IPS-NIHi7 (cell line): ENCODE measurements around the gene WNT3.
A peak's percentile ranks its signal among the peaks of the same experiment; 100 is the strongest.
"Not testable (repeated sequence)": the region's sequence is repeated elsewhere in the genome, so short reads cannot be mapped to it uniquely, and the experiment has no call there.

Source experiments
- DNase-seq: peaks from one replicate; pipeline ENCODE4 v3.0.0; 2012; ENCODE audit warnings: mixed read lengths; ENCODE audit errors: extremely low spot score

WNT3 gene

DNA sequence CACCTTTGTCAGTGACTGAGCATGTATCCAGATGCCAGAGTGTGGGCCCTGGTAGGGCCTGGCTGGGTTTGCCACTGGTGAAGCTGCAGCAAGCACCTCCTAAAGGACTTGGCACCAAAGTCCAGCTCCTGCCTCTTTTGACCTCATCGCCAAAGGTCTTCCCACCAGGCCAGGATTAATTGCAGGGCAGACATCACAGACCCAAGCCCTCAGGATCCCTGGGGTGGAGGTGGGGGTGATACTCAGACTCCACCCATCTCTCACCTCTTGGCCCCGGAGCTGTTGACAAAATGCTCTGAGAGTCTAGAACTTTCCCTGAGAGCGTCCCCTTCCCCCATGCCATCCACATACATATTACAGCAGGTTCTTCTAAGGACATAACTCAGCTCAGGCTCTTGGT lies 4.6 kb downstream of the WNT3 start:
- DNase-seq, result no peak

DNA sequence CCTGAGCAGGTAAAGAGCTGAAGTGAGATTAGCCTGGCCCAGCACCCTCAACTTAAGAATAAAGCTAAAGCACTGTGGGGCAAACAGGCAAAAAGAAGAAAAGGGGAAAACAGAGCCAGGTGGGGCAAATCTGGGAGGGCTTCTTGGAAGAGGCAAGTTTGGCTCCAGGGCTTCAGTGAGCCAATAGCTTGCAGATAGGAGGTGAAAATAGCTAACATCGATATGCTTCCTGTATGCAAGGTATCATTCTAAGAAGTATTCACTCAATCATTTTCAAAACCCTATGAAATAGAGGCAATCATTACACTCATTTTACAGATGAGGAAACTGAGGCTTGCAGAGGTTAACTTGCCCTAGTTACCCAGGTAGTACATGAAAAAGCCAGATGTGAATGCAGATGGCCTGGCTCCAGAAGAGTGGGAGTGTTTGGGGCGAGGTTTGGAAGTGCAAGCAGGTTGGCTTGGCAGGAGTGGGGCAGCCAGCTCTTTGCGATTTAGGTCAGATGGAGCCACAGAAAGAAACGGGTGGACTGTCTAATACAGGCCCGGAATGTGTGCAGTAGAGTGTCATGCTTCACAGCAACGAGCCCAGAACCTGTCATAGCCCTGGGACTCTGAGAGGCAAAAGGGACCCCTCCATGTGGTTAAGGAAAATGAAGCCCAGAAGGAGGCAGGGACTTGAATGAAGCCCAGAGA lies 5.7 kb downstream of the WNT3 start:
- no peak for DNase-seq

DNA sequence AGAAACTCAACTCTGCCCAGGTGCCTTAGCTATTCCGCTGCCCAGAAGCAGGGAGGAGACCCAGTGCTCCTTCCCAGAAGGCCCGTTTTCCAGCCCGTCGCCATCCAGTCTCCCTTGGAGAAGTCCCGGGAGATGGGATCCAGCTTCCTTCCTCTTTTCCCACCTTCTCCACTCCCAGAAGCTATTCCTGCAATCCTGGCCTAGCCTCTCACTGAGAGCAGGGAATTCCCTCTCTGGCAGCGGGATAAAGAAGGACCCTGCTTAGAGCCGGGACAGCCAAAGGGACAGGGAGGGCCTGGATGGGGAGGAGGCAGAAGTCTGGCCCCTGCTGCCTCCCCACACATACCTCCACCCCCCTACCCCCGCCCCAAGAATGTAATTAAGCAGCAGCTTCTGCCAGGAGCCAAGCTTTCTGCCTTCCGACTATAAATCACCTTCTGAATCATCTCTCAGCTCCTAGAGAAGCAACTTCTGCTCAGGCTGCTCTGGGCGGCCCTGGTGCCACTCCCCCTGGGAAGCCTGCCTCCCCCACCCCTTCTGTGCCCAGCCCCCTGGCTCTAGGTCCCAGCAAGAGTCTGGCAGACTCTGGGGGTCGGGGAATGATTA lies 6.4 kb downstream of the WNT3 start:
- no peak for DNase-seq

DNA sequence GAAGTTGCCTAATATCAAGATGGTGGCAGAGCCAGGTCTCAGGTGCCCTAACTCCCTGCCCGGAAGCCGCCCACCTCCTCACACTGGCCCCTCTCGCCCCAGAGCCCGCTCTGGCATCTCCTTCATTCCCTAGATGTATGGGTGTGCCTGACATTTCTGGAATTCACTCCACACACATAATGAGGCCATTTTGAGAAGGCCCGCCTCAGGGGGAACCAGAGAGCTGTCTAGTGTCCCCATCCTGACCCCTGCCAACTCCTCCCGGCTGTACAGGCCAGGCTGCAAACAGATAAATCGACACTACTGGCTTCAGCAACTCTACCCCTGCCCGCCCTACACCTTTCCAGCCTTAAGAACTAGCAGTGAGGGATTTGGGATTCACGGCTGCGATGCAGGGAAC lies 7.7 kb downstream of the WNT3 start:
- no peak for DNase-seq

DNA sequence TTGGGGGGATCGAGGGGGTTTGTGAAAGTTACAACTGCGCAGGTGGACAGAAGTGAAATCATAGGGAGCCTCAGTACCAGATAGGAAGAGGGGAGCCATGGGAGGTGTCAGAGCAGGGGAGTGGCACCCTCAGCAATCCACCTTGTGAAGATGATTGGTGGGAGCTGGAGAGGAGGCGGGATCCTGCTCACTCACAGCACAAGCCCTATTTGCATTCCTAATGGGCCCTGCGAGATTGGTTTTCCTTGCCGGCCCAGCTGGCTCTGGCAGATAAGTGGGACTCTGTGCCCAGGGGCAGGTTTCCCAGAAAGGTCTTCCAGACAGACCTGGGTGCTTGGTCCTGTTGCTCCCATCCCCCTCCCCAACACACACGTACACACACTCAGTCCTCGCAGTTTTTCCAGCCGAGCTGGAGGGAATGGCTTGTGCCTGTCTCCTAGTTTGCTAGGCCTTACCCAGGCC lies 9.4 kb downstream of the WNT3 start:
- DNase-seq, result peak; percentile 79

DNA sequence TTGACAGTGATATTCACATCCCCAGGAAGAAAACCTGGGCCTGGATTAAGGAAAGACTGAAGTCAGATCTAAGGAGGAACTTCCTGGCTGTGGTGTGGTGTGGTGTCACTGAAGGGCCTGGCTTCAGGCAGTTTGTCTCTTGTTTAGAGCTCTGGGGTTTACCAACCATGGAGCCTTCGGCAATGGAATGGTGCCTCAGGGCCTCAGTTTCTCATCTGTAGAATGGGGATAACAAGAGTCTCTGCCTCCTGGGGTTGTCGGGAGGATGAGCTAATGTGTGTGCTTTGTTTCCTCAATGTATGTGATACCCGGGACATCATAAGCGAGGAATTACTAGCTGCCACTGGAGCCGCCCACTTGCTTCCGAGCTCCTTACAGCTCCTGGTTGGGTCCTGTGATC lies 12.7 kb downstream of the WNT3 start:
- DNase-seq, result no peak

DNA sequence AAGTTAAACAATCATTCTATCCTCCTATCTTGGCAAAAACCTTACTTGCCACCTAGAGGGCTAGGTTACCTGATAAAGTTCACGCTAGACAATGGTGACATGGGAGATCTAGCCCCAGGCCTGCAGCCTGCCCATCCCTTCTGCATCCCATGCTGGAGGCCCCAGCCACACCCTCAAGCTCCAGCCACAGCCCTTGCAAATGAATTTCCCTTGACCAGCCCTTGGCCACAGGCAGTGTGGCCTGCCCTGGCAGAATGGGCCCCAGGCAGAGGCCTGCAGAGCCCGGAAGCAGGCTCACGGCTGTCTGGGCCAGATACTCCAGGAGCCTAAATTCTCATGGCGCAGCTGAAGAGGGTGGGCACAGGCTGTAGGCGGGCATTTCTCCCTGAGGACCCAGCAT lies 14.9 kb downstream of the WNT3 start:
- no peak for DNase-seq

DNA sequence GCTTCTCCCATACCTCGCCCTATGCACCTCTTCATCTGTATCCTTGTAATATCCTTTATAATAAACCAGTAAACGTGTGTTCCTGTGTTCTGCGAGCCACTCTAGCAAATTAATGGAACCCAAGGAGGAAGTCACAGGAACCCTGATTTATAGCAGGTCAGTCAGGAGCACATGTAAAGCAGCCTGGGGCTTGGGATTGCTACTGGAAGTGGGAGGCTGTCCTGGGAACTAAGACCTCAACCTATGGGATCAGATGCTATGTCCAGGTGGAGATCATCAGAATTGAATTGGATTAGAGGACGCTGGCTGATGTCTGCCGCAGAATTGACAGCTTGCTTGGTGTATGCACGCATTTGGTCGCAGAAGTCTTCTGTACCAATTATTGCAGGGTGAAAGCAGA lies 15.7 kb downstream of the WNT3 start:
- DNase-seq, result no peak

DNA sequence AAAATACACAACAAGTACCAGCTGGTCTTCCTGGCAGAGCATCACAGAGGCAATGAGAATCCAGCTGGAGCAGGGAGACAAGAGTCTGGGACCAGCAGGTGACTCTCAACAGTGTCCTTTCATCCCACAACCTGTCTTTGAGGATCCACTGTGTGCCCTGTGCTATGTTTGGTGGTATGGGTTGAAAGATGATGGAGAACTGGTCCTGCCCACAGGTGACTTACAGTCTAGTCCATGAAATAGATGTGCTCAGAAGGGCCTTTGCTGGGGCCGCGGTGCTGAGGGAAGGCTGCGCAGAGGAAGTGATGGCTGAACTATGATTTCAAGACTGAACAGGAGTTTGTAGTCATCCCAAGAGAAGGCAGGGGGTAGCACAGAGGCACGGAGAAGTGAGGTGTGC lies 17.9 kb downstream of the WNT3 start:
- DNase-seq, result no peak

DNA sequence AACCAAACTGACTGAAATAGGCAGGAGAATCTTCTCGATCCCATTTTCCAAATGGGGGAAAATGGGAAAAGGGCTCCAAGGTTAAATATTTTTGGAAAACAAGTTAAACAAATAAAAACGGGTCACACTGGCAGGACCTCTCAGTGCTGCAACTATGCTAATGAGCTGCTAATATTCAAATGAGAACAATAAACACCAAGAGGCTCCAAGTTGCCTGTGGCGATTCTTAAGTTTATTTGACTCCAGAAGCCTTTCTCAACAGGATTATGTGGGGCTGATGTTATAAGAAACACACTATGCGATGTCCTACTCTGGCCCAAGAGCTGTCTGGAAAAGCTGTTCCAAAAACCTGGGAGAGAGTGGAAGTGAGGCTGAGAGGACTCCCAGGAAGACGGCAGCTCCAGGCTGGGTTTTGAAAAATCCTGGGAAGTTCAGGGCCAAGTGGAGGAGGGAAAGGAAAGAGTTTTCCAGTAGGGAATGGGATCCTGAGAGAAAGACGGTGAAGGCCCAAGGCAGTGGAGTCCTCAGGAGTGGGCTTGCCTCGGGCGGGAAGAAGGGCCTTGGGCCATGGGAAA lies 21.4 kb downstream of the WNT3 start:
- no peak for DNase-seq

DNA sequence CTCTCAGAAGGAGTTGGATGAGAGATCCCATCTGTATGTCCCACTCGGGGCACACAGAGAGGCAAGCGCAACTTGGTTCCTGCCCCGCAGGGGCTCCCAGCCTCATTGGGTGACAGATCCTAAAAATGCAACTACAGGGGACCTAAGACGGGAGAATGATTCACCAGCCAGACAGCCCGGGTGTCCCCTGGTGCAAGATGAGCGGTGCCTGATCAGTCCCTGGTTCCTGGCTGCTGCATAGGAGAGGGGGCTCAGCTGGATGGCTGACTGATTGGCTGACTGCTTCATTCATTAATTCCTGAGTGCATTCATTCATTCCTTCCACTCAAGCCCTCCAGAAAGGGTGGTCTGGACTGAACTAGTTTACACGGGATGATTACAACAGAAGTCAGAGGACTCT lies 22.0 kb downstream of the WNT3 start:
- no peak for DNase-seq

DNA sequence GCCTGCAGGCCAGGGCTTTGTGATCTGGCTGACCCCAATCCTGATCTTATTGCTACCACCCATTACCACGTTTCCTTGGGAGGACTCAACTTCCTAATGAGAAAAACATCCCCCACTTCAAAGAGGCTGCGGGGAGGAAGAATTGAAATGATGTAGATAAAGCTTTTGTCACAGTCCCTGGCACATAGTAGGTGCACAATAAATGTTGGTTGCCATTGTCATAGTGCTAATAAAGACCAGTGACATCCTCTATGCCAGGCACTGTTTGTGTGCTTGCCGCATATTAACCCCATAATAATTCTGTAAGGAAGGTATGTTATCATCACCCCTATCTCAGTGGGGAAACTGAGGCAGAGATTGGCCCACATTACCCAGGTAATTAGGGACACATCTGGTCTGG lies 22.4 kb downstream of the WNT3 start:
- no peak for DNase-seq

DNA sequence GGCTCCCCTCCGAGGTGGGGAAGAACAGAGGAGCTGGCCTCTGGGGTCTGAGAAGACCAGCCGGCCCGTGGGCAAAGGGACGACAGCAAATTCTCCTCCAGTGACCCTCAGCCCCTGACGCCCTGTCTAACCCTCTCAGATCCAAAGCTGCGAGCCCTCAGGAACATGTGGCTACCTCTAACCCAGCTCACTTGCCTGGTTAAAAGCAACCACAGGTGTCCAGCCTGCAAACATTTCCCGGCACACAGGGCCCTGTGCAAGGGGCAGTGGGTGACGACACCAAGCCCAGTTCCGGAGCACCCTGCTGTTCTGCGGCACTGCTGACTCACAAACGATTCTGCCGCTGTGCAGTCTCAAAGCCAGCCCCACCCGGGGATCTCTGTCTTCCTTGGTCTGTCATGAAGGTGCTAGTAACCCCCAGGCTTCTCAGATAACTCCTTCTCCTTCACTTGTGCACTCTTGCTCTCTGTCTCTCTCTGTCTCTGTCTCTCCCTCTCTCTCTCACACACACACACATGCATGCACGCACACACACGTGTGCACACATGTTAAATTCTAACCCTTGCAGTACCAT lies 23.0 kb downstream of the WNT3 start:
- DNase-seq, result no peak

DNA sequence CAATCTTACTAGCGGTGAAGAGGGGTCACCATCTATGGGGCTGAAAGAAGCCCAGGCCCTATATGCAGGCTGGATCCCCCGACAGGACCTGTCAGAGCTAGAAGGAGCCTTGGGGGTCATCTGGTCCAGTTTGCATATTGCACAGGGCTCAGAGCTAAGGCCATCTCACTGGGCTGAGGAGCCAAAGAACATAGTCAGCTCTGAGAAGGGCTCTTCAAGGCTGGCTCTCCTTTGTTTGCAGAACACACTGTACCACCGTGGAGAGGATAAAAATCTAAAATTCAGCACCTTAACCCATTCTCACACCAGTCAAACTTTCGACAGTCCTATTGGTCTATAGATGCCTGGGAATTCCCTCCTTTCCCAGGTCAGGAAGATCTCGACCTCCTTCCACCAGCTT lies 24.2 kb downstream of the WNT3 start:
- no peak for DNase-seq

DNA sequence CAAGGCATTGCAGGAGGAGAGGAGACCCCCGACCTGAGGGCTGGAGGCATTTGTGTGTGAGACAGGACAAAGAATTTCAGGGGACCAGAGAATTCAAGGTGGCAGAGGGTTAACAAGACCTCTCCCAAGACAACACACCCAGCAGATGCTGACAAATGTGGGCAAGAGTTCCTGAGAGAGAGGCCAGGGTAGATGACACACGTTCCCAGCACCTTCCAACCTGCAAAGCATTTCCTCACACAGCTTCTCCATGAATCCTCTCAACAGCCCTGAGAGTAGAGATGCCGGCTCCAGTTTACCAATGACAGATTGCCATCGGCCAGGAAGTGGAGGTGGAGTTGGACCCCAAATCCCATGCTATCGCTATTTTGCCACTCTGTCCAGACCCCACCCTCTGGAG lies 25.0 kb downstream of the WNT3 start:
- no peak for DNase-seq

DNA sequence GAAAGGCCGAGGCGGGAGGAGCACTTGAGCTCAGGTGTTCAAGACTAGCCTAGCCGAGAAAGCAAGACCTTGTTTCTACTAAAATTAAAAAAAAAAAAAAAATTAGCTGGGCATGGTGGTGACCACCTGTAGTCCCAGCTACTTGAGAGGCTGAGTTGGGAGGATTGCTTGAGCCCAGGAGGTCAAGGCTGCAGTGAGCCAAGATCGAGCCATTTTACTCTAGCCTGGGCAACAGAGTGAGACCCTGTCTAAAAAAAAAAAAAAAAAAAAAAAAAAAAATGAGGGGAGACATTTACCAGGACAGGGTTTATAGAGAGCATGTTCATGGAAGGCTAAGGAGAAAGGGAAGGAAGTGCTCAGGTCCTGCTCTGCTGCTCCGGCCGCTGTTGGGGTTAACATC lies 25.5 kb downstream of the WNT3 start:
- DNase-seq, result not testable (repeated sequence)

DNA sequence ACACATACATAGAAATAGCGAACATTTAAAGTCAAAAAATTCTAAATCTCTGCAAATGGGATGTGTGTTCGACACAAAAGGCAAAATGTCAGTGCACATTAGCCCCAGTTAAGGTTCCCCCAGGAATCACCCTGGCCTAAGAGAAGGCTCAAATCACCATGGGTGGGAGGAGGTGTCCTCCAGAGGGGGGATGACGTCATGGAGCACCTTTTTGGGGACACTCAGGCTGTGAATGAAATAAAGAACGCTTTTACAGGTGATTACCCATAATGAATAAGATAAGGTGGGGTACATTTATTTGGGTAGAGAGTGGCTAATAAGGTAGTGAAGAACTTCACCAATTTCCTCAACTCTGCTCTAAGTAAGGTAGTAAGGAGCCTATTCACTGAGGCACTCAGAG lies 26.4 kb downstream of the WNT3 start:
- DNase-seq, result no peak

DNA sequence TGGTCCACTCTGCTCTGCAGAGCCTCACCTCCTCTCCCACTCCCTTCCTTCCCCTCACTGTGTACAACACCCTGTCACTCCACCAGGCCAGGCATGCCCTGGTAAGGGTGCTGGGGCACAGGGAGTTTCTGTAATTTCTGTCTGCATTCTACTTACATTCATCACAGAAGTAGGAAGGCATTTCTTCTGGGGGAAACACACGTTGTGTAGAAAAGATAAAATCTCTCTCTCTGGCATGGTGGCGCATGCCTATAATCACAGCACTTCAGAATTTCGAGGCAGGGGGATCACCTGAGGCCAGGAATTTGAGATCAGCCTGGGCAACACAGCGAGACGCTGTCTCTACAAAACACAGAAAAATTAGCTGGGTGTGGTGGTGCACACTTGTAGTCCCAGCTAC lies 27.0 kb downstream of the WNT3 start:
- no peak for DNase-seq

DNA sequence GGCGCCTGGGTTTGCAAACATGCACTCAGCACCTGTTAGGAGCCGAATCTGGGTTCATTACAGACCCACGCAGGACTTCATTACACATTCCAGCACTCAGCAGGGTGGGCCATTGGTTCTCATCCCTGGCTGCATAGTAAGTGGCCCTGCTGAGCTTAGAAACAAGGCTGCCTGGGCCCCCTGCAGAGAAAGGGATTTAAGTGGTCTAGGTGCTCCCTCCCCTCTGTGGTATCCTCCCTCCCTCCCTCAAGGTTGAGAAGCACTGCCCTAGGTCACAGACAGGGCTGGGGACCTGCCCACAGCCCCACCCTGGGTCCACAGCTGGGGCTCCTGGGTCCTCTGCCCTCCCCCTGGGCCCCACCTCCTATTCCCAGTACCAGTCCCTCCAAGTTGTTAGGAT lies 28.3 kb downstream of the WNT3 start:
- no peak for DNase-seq

DNA sequence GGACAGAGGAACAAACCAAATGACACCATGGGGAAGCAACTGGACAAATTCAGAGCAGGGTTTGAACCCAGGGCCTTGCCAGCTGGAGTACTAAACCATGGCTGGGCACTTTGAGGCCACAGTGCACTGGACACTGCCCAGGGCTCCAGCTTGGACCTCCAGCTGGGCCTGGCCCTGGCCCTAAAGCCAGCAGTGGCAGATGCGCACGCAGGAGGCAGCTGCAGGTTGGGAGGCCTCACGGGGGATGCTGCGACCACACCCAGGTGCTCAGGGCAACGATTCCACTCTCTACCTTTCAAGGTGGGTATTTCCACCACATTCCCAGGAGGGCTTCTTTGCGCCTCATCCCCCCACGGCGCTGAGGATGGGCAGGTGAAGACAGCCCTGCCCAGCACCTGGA lies 28.9 kb downstream of the WNT3 start:
- DNase-seq, result no peak

DNA sequence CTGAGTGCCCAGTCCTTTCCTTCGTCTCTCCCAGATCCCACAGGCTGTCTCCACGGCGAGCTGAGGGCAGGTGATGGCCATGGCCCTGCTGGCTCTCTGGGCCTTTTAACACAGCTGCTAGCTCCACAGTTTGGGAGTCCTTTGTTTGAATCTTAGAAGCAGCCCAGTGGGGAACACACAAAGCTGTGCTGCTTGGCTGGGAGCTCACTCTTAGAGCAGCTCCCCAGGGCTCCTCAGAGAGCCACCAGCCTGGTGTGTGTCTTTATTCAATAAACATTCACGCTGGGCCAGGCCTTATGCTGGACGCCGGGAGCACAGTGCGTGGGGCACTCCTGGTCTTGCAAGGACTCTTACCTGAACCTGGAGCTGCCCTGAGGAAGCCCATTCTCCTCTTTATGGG lies 29.7 kb downstream of the WNT3 start:
- DNase-seq, result no peak

DNA sequence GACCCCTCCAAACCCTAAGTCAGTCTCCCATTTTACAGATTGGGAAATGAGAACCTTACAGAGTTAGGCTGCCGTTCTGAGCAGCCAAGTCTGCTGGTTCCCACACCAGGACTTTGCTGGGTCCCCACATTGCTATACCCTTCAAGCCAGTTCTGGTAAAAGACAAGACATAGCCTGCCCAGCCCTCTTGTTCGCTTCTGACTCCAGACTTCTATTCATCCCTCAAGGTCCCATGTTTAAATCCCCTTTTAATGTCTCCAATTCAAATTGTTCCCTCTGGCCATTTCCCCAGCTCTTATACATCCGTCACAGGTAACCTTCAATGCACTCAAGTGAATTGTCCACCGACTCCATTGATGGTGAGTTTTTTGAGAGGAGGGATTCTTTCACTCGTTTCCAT lies 30.2 kb downstream of the WNT3 start:
- no peak for DNase-seq

DNA sequence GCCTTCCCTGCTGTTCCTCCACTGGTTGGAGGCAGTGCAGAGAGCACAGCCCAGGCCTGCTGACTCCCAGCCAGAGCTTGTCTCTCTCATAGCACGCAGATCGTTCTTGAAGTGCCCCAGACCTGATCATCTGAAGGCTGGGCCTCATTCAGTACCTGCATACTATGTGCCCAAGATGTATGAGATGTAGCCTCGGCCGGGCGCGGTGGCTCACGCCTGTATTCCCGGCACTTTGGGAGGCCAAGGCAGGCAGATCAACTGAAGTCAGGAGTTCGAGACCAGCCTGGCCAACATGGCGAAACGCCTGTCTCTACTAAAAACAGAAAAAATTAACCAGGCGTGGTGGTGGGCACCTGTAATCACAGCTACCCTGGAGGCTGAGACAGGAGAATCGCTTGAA lies 31.0 kb downstream of the WNT3 start:
- no peak for DNase-seq
